CD4-positive, alpha-beta T cell treated with Interleukin-17A for 4 hours (primary cell): ENCODE measurements around the gene RIC8B.

ENCODE experiments used
- DNase-seq: peaks from one replicate; pipeline ENCODE4 v3.0.0-alpha.2; 2020; ENCODE audit warnings: mixed read lengths

The RIC8B gene

GRCh38 chr12:106814714-106815113 lies 40.2 kb downstream of the RIC8B start:
- no peak for DNase-seq

GRCh38 chr12:106815741-106816140 lies 41.3 kb downstream of the RIC8B start:
- no peak for DNase-seq

- DNase-seq, result no peak
Measured at GRCh38 chr12:106816231-106816630, 41.7 kb downstream of the RIC8B start.

GRCh38 chr12:106819991-106820390 lies 45.5 kb downstream of the RIC8B start:
- DNase-seq, result no peak

- DNase-seq, result no peak
Measured at GRCh38 chr12:106831699-106832098, 57.2 kb downstream of the RIC8B start.

- no peak for DNase-seq
Measured at GRCh38 chr12:106837782-106838181, 63.3 kb downstream of the RIC8B start.

- no peak for DNase-seq
Measured at GRCh38 chr12:106839333-106839732, 64.9 kb downstream of the RIC8B start.

GRCh38 chr12:106840243-106840642 lies 65.8 kb downstream of the RIC8B start:
- DNase-seq, result no peak

GRCh38 chr12:106841510-106842302 lies 67.2 kb downstream of the RIC8B start:
- DNase-seq, result peak; percentile 54

GRCh38 chr12:106845902-106846301 lies 71.4 kb downstream of the RIC8B start:
- DNase-seq, result no peak

GRCh38 chr12:106847861-106848260 lies 73.4 kb downstream of the RIC8B start:
- DNase-seq, result no peak

- no peak for DNase-seq
Measured at GRCh38 chr12:106851306-106851705, 76.8 kb downstream of the RIC8B start.

- no peak for DNase-seq
Measured at GRCh38 chr12:106854723-106855122, 80.2 kb downstream of the RIC8B start.

GRCh38 chr12:106855221-106855758 lies 80.8 kb downstream of the RIC8B start:
- no peak for DNase-seq

GRCh38 chr12:106861984-106862916 lies 87.8 kb downstream of the RIC8B start:
- no peak for DNase-seq

GRCh38 chr12:106863189-106863588 lies 88.7 kb downstream of the RIC8B start:
- DNase-seq, result no peak

GRCh38 chr12:106865683-106866082 lies 91.2 kb downstream of the RIC8B start:
- no peak for DNase-seq

- no peak for DNase-seq
Measured at GRCh38 chr12:106866426-106867080, 92.1 kb downstream of the RIC8B start.

- DNase-seq, result no peak
Measured at GRCh38 chr12:106867651-106868050, 93.2 kb downstream of the RIC8B start.

- no peak for DNase-seq
Measured at GRCh38 chr12:106868982-106869700, 94.7 kb downstream of the RIC8B start.

GRCh38 chr12:106870116-106870515 lies 95.6 kb downstream of the RIC8B start:
- no peak for DNase-seq

GRCh38 chr12:106871477-106871876 lies 97.0 kb downstream of the RIC8B start:
- DNase-seq, result no peak
